DND-41 (cell line): Measurements from ENCODE around the gene EFL1.
"Not testable (repeated sequence)": the region's sequence is repeated elsewhere in the genome, so short reads cannot be mapped to it uniquely, and the experiment has no call there.

Experiments used
- ATAC-seq: fragments of 200-7000 bp; cut with Tn5 transposase; 3 replicates; pipeline ENCODE4 v1.9.1; 2021; ENCODE audit warnings: low read depth; ENCODE audit not compliant: insufficient read depth
- DNase-seq: peaks from one replicate; pipeline ENCODE4 v3.0.0-alpha.2; 2020
- H2AFZ ChIP-seq: 2 replicates; pipeline ENCODE4 v1.6.0; 2012; ENCODE audit warnings: low read depth, low read length
- H3K27ac ChIP-seq: 2 replicates; pipeline ENCODE4 v1.5.1; 2012; ENCODE audit warnings: low read length, inconsistent platforms
- H3K27me3 ChIP-seq: fragments of 200-600 bp; sonication (generic); 2 replicates; pipeline ENCODE4 v1.6.0; 2012; ENCODE audit warnings: low read length, mild to moderate bottlenecking, inconsistent platforms; ENCODE audit not compliant: insufficient read depth, poor library complexity
- H3K36me3 ChIP-seq: 2 replicates; pipeline ENCODE4 v1.5.1; 2012; ENCODE audit warnings: low read length, inconsistent platforms; ENCODE audit not compliant: insufficient read depth
- H3K4me1 ChIP-seq: 2 replicates; pipeline ENCODE4 v1.5.1; 2012; ENCODE audit warnings: mild to moderate bottlenecking, low read length; ENCODE audit not compliant: insufficient read depth
- H3K4me2 ChIP-seq: 2 replicates; pipeline ENCODE4 v1.6.0; 2012; ENCODE audit warnings: mild to moderate bottlenecking, moderate library complexity, low read length, inconsistent platforms; ENCODE audit not compliant: insufficient read depth
- H3K4me3 ChIP-seq, 2 experiments: fragments of 200-600 bp in 1 of 2; shearing (Covaris generic) in 1 of 2; 2 replicates each; pipeline ENCODE4 v1.5.1; 2012 to 2016; ENCODE audit warnings: inconsistent platforms in 2 of 2, low read length in 2 of 2, mild to moderate bottlenecking in 2 of 2, low read depth in 1 of 2, moderate library complexity in 1 of 2
- H3K79me2 ChIP-seq: 2 replicates; pipeline ENCODE4 v1.6.0; 2012; ENCODE audit warnings: low read length, inconsistent platforms; ENCODE audit not compliant: insufficient read depth
- H3K9ac ChIP-seq: 2 replicates; pipeline ENCODE4 v1.6.0; 2012; ENCODE audit warnings: low read depth, mild to moderate bottlenecking, inconsistent platforms, low read length, moderate library complexity
- H3K9me3 ChIP-seq: 2 replicates; pipeline ENCODE4 v1.5.1; 2012; ENCODE audit warnings: low read length, moderate library complexity, mild to moderate bottlenecking, inconsistent platforms; ENCODE audit not compliant: insufficient read depth, severe bottlenecking
- H4K20me1 ChIP-seq: 2 replicates; pipeline ENCODE4 v1.6.0; 2012; ENCODE audit warnings: low read length; ENCODE audit not compliant: insufficient read depth
- EZH2 ChIP-seq: IDR thresholded peaks from 3 replicates; pipeline ENCODE4 v1.6.1; 2012; ENCODE audit warnings: borderline replicate concordance, low read depth, mild to moderate bottlenecking, moderate library complexity, low read length, inconsistent platforms; ENCODE audit not compliant: severe bottlenecking
- TF ChIP-seq, protein P1 (sequence below): IDR thresholded peaks from 2 replicates; pipeline ENCODE4 v1.5.1; 2012; ENCODE audit warnings: borderline replicate concordance, low read length, moderate library complexity, mild to moderate bottlenecking; ENCODE audit not compliant: poor library complexity, severe bottlenecking; ENCODE audit errors: extremely low read depth

EFL1 gene

DNA sequence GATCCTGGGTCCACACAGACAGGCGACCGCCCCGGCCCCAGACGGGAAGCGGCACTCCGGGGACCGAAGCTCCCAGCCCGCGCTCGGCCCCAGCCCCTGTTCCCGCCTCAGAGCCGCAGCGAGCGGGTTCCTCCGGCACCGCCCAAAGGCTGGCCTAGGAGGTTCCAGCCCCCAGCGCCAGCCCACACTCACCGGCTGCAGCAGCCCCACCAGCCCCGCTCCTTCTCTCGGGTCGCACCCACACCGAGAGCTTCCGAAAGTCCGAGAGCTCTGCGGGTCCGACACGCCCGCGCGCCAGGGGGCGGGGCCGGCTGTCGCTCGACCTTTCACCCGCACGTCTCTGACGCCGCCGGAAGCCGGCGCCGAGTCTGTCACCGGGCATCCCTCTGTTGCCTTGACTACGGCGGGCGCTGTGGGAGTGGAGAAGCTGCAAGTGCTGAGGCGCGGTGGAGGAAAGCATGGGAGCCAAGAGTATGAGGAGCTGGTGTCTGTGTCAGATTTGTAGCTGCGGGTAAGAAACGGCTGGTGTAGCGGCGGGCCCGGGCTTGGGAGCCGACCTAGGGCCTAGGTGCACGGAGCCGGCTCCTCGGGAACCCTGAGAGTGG is at the start of gene EFL1, which contains the start of gene SAXO2:
Gene EFL1, minus strand, starts transcription at position 313 of the 605 bp plus-strand sequence. CDS start 956 bp downstream, outside the sequence.
Gene SAXO2, plus strand, starts transcription at position 397 of the 605 bp plus-strand sequence. Its CDS starts 62 bp downstream, at position 459.
- DNase-seq (peak; percentile 89), ATAC-seq (peak; percentile 94)
- H3K4me3 ChIP-seq: peak within 1 kb of the TSS; percentile 76 to 90
- no peaks in the 10 kb centered on the region for H4K20me1 ChIP-seq
- peak within 1 kb of the TSS; percentile 85 for H3K4me2 ChIP-seq
- peak within 1 kb of the TSS; percentile 79 for H3K27ac ChIP-seq
- peaks cover 35% of the 10 kb centered on the region for H3K79me2 ChIP-seq
- H3K9me3 ChIP-seq: no peaks in the 10 kb centered on the region
- H2AFZ ChIP-seq: peak within 1 kb of the TSS; percentile 96
- peaks cover 27% of the 10 kb centered on the region for H3K36me3 ChIP-seq
- peaks cover 34% of the 10 kb centered on the region for H3K4me1 ChIP-seq
- H3K9ac ChIP-seq: peak within 1 kb of the TSS; percentile 77
- H3K27me3 ChIP-seq: no peaks in the 10 kb centered on the region
- no peak for TF ChIP-seq EZH2
- TF ChIP-seq, protein P1, sequence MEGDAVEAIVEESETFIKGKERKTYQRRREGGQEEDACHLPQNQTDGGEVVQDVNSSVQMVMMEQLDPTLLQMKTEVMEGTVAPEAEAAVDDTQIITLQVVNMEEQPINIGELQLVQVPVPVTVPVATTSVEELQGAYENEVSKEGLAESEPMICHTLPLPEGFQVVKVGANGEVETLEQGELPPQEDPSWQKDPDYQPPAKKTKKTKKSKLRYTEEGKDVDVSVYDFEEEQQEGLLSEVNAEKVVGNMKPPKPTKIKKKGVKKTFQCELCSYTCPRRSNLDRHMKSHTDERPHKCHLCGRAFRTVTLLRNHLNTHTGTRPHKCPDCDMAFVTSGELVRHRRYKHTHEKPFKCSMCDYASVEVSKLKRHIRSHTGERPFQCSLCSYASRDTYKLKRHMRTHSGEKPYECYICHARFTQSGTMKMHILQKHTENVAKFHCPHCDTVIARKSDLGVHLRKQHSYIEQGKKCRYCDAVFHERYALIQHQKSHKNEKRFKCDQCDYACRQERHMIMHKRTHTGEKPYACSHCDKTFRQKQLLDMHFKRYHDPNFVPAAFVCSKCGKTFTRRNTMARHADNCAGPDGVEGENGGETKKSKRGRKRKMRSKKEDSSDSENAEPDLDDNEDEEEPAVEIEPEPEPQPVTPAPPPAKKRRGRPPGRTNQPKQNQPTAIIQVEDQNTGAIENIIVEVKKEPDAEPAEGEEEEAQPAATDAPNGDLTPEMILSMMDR: no peak

DNA sequence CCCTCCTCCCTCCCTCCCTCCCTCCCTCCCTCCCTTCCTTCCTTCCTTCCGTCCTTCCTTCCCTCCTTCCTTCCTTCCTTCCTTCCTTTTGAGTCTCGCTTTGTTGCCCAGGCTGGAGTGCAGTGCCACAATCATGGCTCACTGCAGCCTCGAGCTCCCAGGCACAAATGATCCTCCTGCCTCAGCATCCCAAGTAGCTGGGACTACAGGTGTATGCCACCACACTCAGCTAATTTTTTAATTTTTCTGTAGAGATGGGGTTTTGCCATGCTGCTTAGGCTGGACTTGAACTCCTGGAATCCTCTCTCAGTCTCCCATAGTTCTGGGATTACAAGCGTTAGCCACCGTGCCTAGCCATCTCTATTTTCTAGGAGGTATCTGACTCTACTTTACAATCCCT is 48.8 kb upstream of the EFL1 start:
- not testable (repeated sequence) for H3K36me3 ChIP-seq, H3K27me3 ChIP-seq, ATAC-seq

DNA sequence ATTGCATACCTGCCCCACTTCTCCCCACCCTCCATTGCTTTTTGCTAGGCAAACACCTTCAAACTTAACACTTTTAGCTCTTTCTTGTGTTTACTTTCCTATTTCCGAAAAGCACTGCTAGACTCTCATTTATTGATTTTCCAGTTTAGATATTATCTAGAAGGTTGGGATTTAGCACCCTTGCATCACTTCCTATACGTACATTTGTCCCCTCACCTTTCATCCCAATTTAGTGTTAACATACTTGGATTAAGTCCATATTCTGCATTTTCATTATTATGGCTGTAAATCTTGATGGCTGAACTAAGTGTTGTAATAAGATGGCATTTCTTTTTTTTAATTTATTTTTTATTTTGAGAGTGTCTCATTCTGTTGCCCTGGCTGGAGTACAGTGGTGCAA is 47.3 kb upstream of the EFL1 start:
- TF ChIP-seq, protein P1: no peak
- TF ChIP-seq EZH2: no peak
- H3K79me2 ChIP-seq: no peaks in the 10 kb centered on the region
- no peaks in the 10 kb centered on the region for H3K4me1 ChIP-seq
- H3K27me3 ChIP-seq: no peaks in the 10 kb centered on the region
- no peak overlapping the region for H3K27ac ChIP-seq
- H3K36me3 ChIP-seq: no peaks in the 10 kb centered on the region
- no peak overlapping the region for H3K4me2 ChIP-seq
- ATAC-seq (no peak), DNase-seq (no peak)
- no peaks in the 10 kb centered on the region for H3K9me3 ChIP-seq
- H3K9ac ChIP-seq: no peak overlapping the region
- H3K4me3 ChIP-seq: no peak overlapping the region
- H4K20me1 ChIP-seq: no peaks in the 10 kb centered on the region
- H2AFZ ChIP-seq: no peak overlapping the region

More for the DNA sequence above, 48.8 kb upstream of the EFL1 start:
- DNase-seq, H3K4me2 ChIP-seq, H3K4me1 ChIP-seq, H3K27ac ChIP-seq, H4K20me1 ChIP-seq, H2AFZ ChIP-seq, H3K4me3 ChIP-seq, H3K9ac ChIP-seq, H3K79me2 ChIP-seq, H3K9me3 ChIP-seq: not testable (repeated sequence)

DNA sequence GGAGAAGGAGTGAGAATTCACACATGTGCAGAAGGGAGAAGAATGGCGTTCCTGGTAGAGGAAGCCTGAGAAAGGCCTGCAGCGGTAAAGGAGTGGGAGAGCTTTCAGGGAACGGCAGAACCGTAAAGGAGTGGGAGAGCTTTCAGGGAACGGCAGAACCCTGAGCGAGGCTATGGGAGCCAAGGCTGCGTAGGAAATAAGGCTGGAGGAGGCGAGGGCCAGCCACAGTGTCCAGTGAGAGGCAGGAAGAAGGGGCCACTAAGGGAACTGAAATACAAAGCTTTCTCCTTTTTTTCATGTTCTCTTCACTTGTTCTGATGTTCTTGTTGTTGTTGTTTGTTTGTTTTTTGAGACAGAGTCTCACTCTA is 45.2 kb upstream of the EFL1 start:
- no peak overlapping the region for H2AFZ ChIP-seq
- no peak overlapping the region for H3K4me2 ChIP-seq
- H3K36me3 ChIP-seq: no peaks in the 10 kb centered on the region
- no peaks in the 10 kb centered on the region for H3K79me2 ChIP-seq
- ATAC-seq (no peak), DNase-seq (no peak)
- H3K27me3 ChIP-seq: no peaks in the 10 kb centered on the region
- no peaks in the 10 kb centered on the region for H3K9me3 ChIP-seq
- H3K9ac ChIP-seq: no peak overlapping the region
- H4K20me1 ChIP-seq: no peaks in the 10 kb centered on the region
- H3K27ac ChIP-seq: no peak overlapping the region
- no peaks in the 10 kb centered on the region for H3K4me1 ChIP-seq
- TF ChIP-seq, protein P1: no peak
- TF ChIP-seq EZH2: no peak
- H3K4me3 ChIP-seq: no peak overlapping the region
